GM19023 (cell line): Measurements from ENCODE around the gene TSACC.
"Not testable (repeated sequence)": the region's sequence is repeated elsewhere in the genome, so short reads cannot be mapped to it uniquely, and the experiment has no call there.

Experiments used
- ATAC-seq: cut with Tn5 transposase; IDR thresholded peaks from one replicate; pipeline ENCODE4 v1.9.1; 2021; ENCODE audit warnings: mild to moderate bottlenecking, moderate library complexity; ENCODE audit not compliant: unreplicated experiment

TSACC gene

GRCh38 chr1:156346035-156346434 is 7.7 kb downstream of the TSACC start:
- ATAC-seq, result not testable (repeated sequence)

- no peak for ATAC-seq
Measured at GRCh38 chr1:156346636-156347035, 8.3 kb downstream of the TSACC start.

- no peak for ATAC-seq
Measured at GRCh38 chr1:156347331-156347730, 9.0 kb downstream of the TSACC start.

- ATAC-seq, result not testable (repeated sequence)
Measured at GRCh38 chr1:156352481-156352880, 14.2 kb downstream of the TSACC start.

GRCh38 chr1:156356262-156356874 is 18.0 kb downstream of the TSACC start:
- ATAC-seq, result no peak

GRCh38 chr1:156356875-156357534 is 18.7 kb downstream of the TSACC start:
- ATAC-seq, result no peak

- no peak for ATAC-seq
Measured at GRCh38 chr1:156357977-156358376, 19.7 kb downstream of the TSACC start.

- ATAC-seq, result no peak
Measured at GRCh38 chr1:156358641-156359040, 20.3 kb downstream of the TSACC start.

- no peak for ATAC-seq
Measured at GRCh38 chr1:156359249-156359648, 20.9 kb downstream of the TSACC start.

GRCh38 chr1:156359973-156360372 is 21.6 kb downstream of the TSACC start:
- ATAC-seq, result no peak

GRCh38 chr1:156360534-156360933 is 22.2 kb downstream of the TSACC start:
- no peak for ATAC-seq

GRCh38 chr1:156365754-156366153 is 27.4 kb downstream of the TSACC start:
- no peak for ATAC-seq

- ATAC-seq, result no peak
Measured at GRCh38 chr1:156366378-156367166, 28.2 kb downstream of the TSACC start.

- no peak for ATAC-seq
Measured at GRCh38 chr1:156367383-156368156, 29.2 kb downstream of the TSACC start.

- ATAC-seq, result no peak
Measured at GRCh38 chr1:156368157-156368658, 29.9 kb downstream of the TSACC start.

GRCh38 chr1:156368889-156369684 is 30.8 kb downstream of the TSACC start, which contains the start of gene RHBG:
Gene RHBG (plus strand): TSS chr1:156369211. CDS start chr1:156369250, 39 bp downstream.
- no peak for ATAC-seq

GRCh38 chr1:156369685-156370286 is 31.5 kb downstream of the TSACC start:
- not testable (repeated sequence) for ATAC-seq

- no peak for ATAC-seq
Measured at GRCh38 chr1:156371553-156372264, 33.4 kb downstream of the TSACC start.

- ATAC-seq, result no peak
Measured at GRCh38 chr1:156372265-156372586, 33.9 kb downstream of the TSACC start.
